Erythroblast (primary cell): ENCODE results near the gene HTR2C.

Experiments
- GATA1 ChIP-seq: IDR thresholded peaks from 2 replicates; pipeline ENCODE4 v1.6.1; 2011; ENCODE audit warnings: low read depth, mild to moderate bottlenecking, control low read depth, low read length, moderate library complexity
- POLR2A ChIP-seq: IDR thresholded peaks from 2 replicates; pipeline ENCODE4 v1.6.1; 2011; ENCODE audit warnings: mild to moderate bottlenecking, low read length

- TF ChIP-seq POLR2A (no peak), GATA1 (no peak)
Measured at GRCh38 chrX:114619874-114620273, 36.0 kb downstream of the HTR2C start.
